Neural cell (in vitro differentiated cells): Measurements from ENCODE around the gene KNOP1. TPM values are rescaled to one million over a fixed set of nuclear protein-coding genes. Genes with fewer than 3 reads are reported as not detected.
A peak's percentile ranks its signal among the peaks of the same experiment; 100 is the strongest.

Source experiments
- H2AFZ ChIP-seq: fragments of 200-600, 300-800 bp; sonication (generic), shearing (Covaris generic); 2 replicates; pipeline ENCODE4 v1.6.0; 2014; ENCODE audit warnings: low read depth, mild to moderate bottlenecking, antibody characterized with exemption, low read length, moderate library complexity
- H3F3A ChIP-seq: fragments of 200-600 bp; shearing (Covaris generic); 2 replicates; pipeline ENCODE4 v1.6.1; 2016; ENCODE audit warnings: mild to moderate bottlenecking, moderate library complexity, mixed read lengths, antibody characterized with exemption, low read length; ENCODE audit not compliant: insufficient read depth, poor library complexity, severe bottlenecking
- H3K27ac ChIP-seq: fragments of 200-600, 300-800 bp; sonication (generic), shearing (Covaris generic); 2 replicates; pipeline ENCODE4 v1.5.1; 2014; ENCODE audit warnings: mild to moderate bottlenecking, low read length, moderate library complexity
- H3K27me3 ChIP-seq: fragments of 300-800, 200-600 bp; sonication (generic), shearing (Covaris generic); 2 replicates; pipeline ENCODE4 v1.6.0; 2014; ENCODE audit warnings: mild to moderate bottlenecking, low read depth, low read length, moderate library complexity; ENCODE audit not compliant: insufficient read depth
- H3K36me3 ChIP-seq: fragments of 300-800, 200-600 bp; sonication (generic), shearing (Covaris generic); 2 replicates; pipeline ENCODE4 v1.5.1; 2014; ENCODE audit warnings: mild to moderate bottlenecking, antibody characterized with exemption, low read length, moderate library complexity; ENCODE audit not compliant: insufficient read depth
- H3K4me2 ChIP-seq: fragments of 300-800, 200-600 bp; sonication (generic), shearing (Covaris generic); 2 replicates; pipeline ENCODE4 v1.6.0; 2014; ENCODE audit warnings: mild to moderate bottlenecking, low read length
- H3K4me3 ChIP-seq: fragments of 300-800, 200-600 bp; sonication (generic), shearing (Covaris generic); 2 replicates; pipeline ENCODE4 v1.5.1; 2014; ENCODE audit warnings: mild to moderate bottlenecking, low read length, moderate library complexity
- H3K79me2 ChIP-seq: fragments of 200-600 bp; shearing (Covaris generic); replicated peaks from 2 replicates; pipeline ENCODE4 v1.6.0; 2014; ENCODE audit warnings: mild to moderate bottlenecking, low read length, moderate library complexity; ENCODE audit not compliant: insufficient read depth
- H3K9ac ChIP-seq: fragments of 300-800, 200-600 bp; sonication (generic), shearing (Covaris generic); 2 replicates; pipeline ENCODE4 v1.6.1; 2016; ENCODE audit warnings: mild to moderate bottlenecking, low read length, mixed read lengths
- H3K9me2 ChIP-seq: fragments of 200-600 bp; shearing (Covaris generic); 2 replicates; pipeline ENCODE4 v1.6.1; 2016; ENCODE audit warnings: mild to moderate bottlenecking, low read length, mixed read lengths; ENCODE audit not compliant: insufficient read depth
- H3K9me3 ChIP-seq: fragments of 200-600, 300-800 bp; sonication (generic), shearing (Covaris generic); 2 replicates; pipeline ENCODE4 v1.6.1; 2016; ENCODE audit warnings: mild to moderate bottlenecking, mixed run types, low read length, moderate library complexity, mixed read lengths
- H4K20me1 ChIP-seq: fragments of 200-600 bp; shearing (Covaris generic); 2 replicates; pipeline ENCODE4 v1.6.1; 2016; ENCODE audit warnings: mild to moderate bottlenecking, mixed run types; ENCODE audit not compliant: insufficient read depth
- CTCF ChIP-seq: fragments of 450-650 bp; IDR thresholded peaks from 2 replicates; pipeline ENCODE4 v1.5.1; 2014; ENCODE audit warnings: antibody characterized with exemption, mild to moderate bottlenecking, moderate library complexity; ENCODE audit not compliant: poor library complexity, severe bottlenecking
- EP300 ChIP-seq: fragments of 450-650 bp; conservative IDR thresholded peaks from 2 replicates; pipeline ENCODE4 v1.6.1; 2014; ENCODE audit warnings: antibody characterized with exemption, mild to moderate bottlenecking, moderate library complexity; ENCODE audit not compliant: poor library complexity, severe bottlenecking
- EZH2 ChIP-seq: fragments of 200-600, 300-800 bp; shearing (Covaris generic), sonication (generic); IDR thresholded peaks from 2 replicates; pipeline ENCODE4 v1.6.1; 2014; ENCODE audit warnings: antibody characterized with exemption, low read length, borderline replicate concordance, mild to moderate bottlenecking; ENCODE audit not compliant: insufficient read depth, poor library complexity, severe bottlenecking
- MXI1 ChIP-seq: fragments of 450-650 bp; conservative IDR thresholded peaks from 2 replicates; pipeline ENCODE4 v1.6.1; 2014; ENCODE audit warnings: antibody characterized with exemption, mild to moderate bottlenecking; ENCODE audit not compliant: poor library complexity, severe bottlenecking
- POLR2AphosphoS5 ChIP-seq: IDR thresholded peaks from 2 replicates; pipeline ENCODE4 v1.6.1; 2012
- RAD21 ChIP-seq: fragments of 450-650 bp; conservative IDR thresholded peaks from 2 replicates; pipeline ENCODE4 v1.6.1; 2014; ENCODE audit warnings: antibody characterized with exemption, mild to moderate bottlenecking, moderate library complexity
- SMC3 ChIP-seq: fragments of 450-650 bp; conservative IDR thresholded peaks from 2 replicates; pipeline ENCODE4 v1.6.1; 2014; ENCODE audit warnings: antibody characterized with exemption, mild to moderate bottlenecking, moderate library complexity; ENCODE audit not compliant: poor library complexity
- TAF1 ChIP-seq: IDR thresholded peaks from 2 replicates; pipeline ENCODE4 v1.6.1; 2012; ENCODE audit warnings: low read depth
- polyA minus RNA-seq: library from RNA; depleted of rRNA, polyadenylated mRNA; stranded (reverse); fragments of >200 nt; gene quantifications from 2 replicates; pipeline ENCODE4 v1.2.3, GENCODE V29; 2014
- polyA plus RNA-seq: library from polyadenylated mRNA; depleted of rRNA; stranded (reverse); fragments of >200 nt; gene quantifications from 2 replicates; pipeline ENCODE4 v1.2.3, GENCODE V29; 2014
- TF ChIP-seq, protein P1 (sequence below): IDR thresholded peaks from 2 replicates; pipeline ENCODE4 v1.6.1; 2012; ENCODE audit warnings: borderline replicate concordance

Gene KNOP1, protein sequence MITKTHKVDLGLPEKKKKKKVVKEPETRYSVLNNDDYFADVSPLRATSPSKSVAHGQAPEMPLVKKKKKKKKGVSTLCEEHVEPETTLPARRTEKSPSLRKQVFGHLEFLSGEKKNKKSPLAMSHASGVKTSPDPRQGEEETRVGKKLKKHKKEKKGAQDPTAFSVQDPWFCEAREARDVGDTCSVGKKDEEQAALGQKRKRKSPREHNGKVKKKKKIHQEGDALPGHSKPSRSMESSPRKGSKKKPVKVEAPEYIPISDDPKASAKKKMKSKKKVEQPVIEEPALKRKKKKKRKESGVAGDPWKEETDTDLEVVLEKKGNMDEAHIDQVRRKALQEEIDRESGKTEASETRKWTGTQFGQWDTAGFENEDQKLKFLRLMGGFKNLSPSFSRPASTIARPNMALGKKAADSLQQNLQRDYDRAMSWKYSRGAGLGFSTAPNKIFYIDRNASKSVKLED
- polyA plus RNA-seq (37.4 and 40.1 TPM in 2 replicates), polyA minus RNA-seq (30.4 and 31.7 TPM in 2 replicates)

DNA sequence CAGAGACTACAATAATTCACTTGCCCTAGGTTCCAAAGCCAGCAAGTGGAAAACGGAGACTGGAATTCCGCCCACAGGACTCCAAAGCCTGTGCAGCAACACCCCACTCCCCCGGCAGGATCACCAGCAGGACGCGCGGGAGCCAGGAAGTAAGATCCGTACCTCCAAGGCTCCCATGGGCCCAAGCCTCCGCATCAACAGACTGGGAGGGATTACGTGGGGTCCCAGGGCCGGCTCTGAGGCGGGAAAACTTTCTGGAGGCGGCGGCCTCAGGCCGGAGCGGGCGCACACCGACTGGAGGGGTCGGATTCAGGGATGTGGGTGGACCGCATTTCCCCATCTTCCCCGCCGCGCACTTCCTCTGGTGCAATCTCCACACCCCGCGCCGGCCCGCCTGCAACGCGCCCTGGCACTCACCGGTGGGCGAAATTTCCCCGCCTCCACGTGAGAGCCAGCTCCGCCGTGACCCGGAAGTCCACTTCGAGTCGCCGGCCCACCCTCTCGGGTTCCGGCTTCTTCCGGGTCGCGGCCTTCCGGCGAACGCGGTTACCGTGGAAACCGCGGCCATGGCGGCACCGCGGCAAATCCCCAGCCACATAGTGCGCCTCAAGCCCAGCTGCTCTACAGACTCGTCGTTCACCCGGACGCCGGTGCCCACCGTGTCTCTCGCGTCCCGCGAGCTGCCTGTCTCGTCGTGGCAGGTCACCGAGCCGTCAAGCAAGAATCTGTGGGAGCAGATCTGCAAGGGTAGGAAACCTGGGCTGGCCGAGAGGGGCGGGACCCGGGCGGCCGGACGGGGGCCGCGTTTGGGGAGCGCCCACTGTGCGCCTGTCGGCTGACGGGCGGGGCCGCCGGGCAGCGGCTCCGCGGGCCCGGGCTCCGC lies at the start of gene KNOP1, which contains the start of gene IQCK:
Gene KNOP1, minus strand, starts transcription at position 487 of the 883 bp plus-strand sequence. CDS start 3,192 bp downstream, outside the sequence.
Gene IQCK, plus strand, starts transcription at position 531 of the 883 bp plus-strand sequence. Its CDS starts 36 bp downstream, at position 567.
- Histone ChIP-seq H3K9me3 (no peaks in the 10 kb centered on the region), H3K27me3 (no peaks in the 10 kb centered on the region), H3K79me2 (peaks cover 33% of the 10 kb centered on the region), H3K36me3 (no peaks in the 10 kb centered on the region), H3K4me3 (peak within 1 kb of the TSS; percentile 81), H4K20me1 (no peaks in the 10 kb centered on the region), H3K4me2 (peak within 1 kb of the TSS; percentile 98), H3K27ac (peak within 1 kb of the TSS; percentile 68), H3F3A (no peaks in the 10 kb centered on the region), H2AFZ (peak within 1 kb of the TSS; percentile 84), H3K9ac (peak within 1 kb of the TSS; percentile 73), H3K9me2 (no peaks in the 10 kb centered on the region)
- TF ChIP-seq EZH2, result no peak
- TF ChIP-seq POLR2AphosphoS5, result peak; percentile 53
- TF ChIP-seq, protein P1, sequence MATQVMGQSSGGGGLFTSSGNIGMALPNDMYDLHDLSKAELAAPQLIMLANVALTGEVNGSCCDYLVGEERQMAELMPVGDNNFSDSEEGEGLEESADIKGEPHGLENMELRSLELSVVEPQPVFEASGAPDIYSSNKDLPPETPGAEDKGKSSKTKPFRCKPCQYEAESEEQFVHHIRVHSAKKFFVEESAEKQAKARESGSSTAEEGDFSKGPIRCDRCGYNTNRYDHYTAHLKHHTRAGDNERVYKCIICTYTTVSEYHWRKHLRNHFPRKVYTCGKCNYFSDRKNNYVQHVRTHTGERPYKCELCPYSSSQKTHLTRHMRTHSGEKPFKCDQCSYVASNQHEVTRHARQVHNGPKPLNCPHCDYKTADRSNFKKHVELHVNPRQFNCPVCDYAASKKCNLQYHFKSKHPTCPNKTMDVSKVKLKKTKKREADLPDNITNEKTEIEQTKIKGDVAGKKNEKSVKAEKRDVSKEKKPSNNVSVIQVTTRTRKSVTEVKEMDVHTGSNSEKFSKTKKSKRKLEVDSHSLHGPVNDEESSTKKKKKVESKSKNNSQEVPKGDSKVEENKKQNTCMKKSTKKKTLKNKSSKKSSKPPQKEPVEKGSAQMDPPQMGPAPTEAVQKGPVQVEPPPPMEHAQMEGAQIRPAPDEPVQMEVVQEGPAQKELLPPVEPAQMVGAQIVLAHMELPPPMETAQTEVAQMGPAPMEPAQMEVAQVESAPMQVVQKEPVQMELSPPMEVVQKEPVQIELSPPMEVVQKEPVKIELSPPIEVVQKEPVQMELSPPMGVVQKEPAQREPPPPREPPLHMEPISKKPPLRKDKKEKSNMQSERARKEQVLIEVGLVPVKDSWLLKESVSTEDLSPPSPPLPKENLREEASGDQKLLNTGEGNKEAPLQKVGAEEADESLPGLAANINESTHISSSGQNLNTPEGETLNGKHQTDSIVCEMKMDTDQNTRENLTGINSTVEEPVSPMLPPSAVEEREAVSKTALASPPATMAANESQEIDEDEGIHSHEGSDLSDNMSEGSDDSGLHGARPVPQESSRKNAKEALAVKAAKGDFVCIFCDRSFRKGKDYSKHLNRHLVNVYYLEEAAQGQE, result no peak
- TF ChIP-seq CTCF, result no peak
- TF ChIP-seq MXI1, result peak; percentile 100
- peak; percentile 27 for TF ChIP-seq TAF1
- peak; percentile 59 for TF ChIP-seq SMC3
- TF ChIP-seq EP300, result peak; percentile 28
- TF ChIP-seq RAD21, result peak; percentile 47

DNA sequence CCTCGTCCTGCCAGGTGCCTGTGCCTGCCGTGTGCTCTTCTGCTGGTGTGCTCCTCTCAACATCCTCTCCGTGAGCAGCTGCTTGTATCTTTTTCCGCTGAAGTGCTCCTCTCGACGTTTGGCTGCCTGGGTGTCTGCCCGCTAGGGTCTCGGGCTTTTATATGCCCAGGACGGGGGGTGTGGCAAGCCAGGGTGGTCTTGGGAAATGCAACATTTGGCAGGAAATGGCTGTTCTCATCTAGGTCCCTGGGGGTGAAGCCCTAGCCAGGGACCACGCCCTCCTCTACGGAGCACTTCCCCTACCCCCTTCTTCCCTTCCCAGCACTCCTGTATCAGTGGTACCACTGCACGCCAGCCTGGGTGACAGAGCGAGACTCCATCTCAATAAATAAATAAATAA lies 49.5 kb upstream of the KNOP1 start:
- H4K20me1 ChIP-seq, result no peaks in the 10 kb centered on the region
- no peak overlapping the region for H3K9ac ChIP-seq
- no peaks in the 10 kb centered on the region for H3K27me3 ChIP-seq
- no peak overlapping the region for H2AFZ ChIP-seq
- H3K27ac ChIP-seq, result no peak overlapping the region
- H3K9me3 ChIP-seq, result no peaks in the 10 kb centered on the region
- H3F3A ChIP-seq, result no peaks in the 10 kb centered on the region
- no peaks in the 10 kb centered on the region for H3K9me2 ChIP-seq
- no peak overlapping the region for H3K4me3 ChIP-seq
- no peaks in the 10 kb centered on the region for H3K36me3 ChIP-seq
- H3K79me2 ChIP-seq, result no peaks in the 10 kb centered on the region
- H3K4me2 ChIP-seq, result no peak overlapping the region
- TF ChIP-seq CTCF (no peak), RAD21 (no peak)
- TF ChIP-seq, protein P1, result no peak
